Bladder microvascular endothelial cell (primary cell): ENCODE measurements around the gene ATP8B4. TPM values are rescaled to one million over a fixed set of nuclear protein-coding genes. Genes with fewer than 3 reads are reported as not detected.

ENCODE experiments used
- total RNA-seq: library from RNA; depleted of rRNA; stranded (reverse); fragments of >200 nt; gene quantifications from 2 replicates; pipeline ENCODE4 v1.2.3, GENCODE V29; 2014

Gene ATP8B4, protein sequence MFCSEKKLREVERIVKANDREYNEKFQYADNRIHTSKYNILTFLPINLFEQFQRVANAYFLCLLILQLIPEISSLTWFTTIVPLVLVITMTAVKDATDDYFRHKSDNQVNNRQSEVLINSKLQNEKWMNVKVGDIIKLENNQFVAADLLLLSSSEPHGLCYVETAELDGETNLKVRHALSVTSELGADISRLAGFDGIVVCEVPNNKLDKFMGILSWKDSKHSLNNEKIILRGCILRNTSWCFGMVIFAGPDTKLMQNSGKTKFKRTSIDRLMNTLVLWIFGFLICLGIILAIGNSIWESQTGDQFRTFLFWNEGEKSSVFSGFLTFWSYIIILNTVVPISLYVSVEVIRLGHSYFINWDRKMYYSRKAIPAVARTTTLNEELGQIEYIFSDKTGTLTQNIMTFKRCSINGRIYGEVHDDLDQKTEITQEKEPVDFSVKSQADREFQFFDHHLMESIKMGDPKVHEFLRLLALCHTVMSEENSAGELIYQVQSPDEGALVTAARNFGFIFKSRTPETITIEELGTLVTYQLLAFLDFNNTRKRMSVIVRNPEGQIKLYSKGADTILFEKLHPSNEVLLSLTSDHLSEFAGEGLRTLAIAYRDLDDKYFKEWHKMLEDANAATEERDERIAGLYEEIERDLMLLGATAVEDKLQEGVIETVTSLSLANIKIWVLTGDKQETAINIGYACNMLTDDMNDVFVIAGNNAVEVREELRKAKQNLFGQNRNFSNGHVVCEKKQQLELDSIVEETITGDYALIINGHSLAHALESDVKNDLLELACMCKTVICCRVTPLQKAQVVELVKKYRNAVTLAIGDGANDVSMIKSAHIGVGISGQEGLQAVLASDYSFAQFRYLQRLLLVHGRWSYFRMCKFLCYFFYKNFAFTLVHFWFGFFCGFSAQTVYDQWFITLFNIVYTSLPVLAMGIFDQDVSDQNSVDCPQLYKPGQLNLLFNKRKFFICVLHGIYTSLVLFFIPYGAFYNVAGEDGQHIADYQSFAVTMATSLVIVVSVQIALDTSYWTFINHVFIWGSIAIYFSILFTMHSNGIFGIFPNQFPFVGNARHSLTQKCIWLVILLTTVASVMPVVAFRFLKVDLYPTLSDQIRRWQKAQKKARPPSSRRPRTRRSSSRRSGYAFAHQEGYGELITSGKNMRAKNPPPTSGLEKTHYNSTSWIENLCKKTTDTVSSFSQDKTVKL
- total RNA-seq = 2.8 TPM in 1 of 2 replicates, not detected in the other

GRCh38 chr15:50119063-50120040, at the start of gene ATP8B4:
TSS of gene ATP8B4 (minus strand) at chr15:50119233. CDS start at chr15:50106966, 12,267 bp downstream.

Other genes with a start within 250 kb of the ATP8B4 start
- gene SLC27A2, start 63.0 kb upstream of the ATP8B4 start, total RNA-seq = 0.16 and 6.2 TPM in 2 replicates
- gene HDC, start 146.5 kb upstream of the ATP8B4 start, total RNA-seq = not detected in 2 replicates
- 67.8 and 101 TPM in 2 replicates for gene GABPB1, start 236.0 kb upstream of the ATP8B4 start, total RNA-seq